ENCODE results near the gene NCBP3.

NCBP3 gene

DNA sequence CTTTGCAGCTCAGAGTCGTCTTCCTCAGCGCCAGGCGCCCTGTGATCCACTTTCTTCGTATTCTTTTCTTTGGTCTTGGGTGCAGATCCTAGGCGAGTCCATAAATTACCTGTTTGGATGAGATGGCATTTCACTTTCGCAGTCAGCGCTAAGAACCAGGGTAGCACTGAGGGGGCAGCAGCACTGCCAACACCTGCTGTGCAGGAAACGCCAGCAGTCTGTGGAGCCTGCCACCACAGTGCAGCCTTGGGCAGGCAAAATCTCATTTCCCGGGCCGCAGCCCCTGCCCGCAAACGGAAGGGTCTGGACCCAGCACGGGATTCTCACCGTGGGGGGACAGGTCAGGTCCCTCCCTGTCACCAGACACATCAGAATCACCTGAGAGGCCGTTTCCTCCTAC is 32.9 kb downstream of the NCBP3 start:
- no peak overlapping the region for H3K27ac ChIP-seq (ENCODE audit: low read length, poor library complexity, severe bottlenecking)
- H3K4me1 ChIP-seq (ENCODE audit: control insufficient read depth, insufficient read depth, low read depth, low read length), result peaks cover 8% of the 10 kb centered on the region
- H3K9me3 ChIP-seq (ENCODE audit: control insufficient read depth, low read length), result no peaks in the 10 kb centered on the region
- H2BK120ac ChIP-seq (ENCODE audit: low read depth, low read length), result no peak overlapping the region
- H2BK15ac ChIP-seq (ENCODE audit: low read depth, poor library complexity, severe bottlenecking), result no peak overlapping the region
- H3K14ac ChIP-seq (ENCODE audit: low read length in 2 of 2), result no peak overlapping the region
- H3K9ac ChIP-seq (ENCODE audit: low read length), result no peak overlapping the region
- no peaks in the 10 kb centered on the region for H3K27me3 ChIP-seq (ENCODE audit: control insufficient read depth in 1 of 2, insufficient read depth in 1 of 2, low read length in 2 of 2)
- H2AFZ ChIP-seq (ENCODE audit: low read depth, low read length), result no peak overlapping the region
- H3K23ac ChIP-seq (ENCODE audit: low read length in 2 of 2), result no peak overlapping the region
- H3K18ac ChIP-seq (ENCODE audit: low read depth in 1 of 2, low read length in 2 of 2), result no peak overlapping the region
- no peak overlapping the region for H3K4ac ChIP-seq (ENCODE audit: low read depth in 1 of 2, low read length in 2 of 2)
- H3K4me2 ChIP-seq (ENCODE audit: low read length, poor library complexity, severe bottlenecking), result no peak overlapping the region
- no peak overlapping the region for H2BK5ac ChIP-seq (ENCODE audit: low read depth, low read length, poor library complexity, severe bottlenecking)
- no peak overlapping the region for H4K91ac ChIP-seq (ENCODE audit: low read length)
- no peak overlapping the region for H4K8ac ChIP-seq (ENCODE audit: low read length)
- H2AK5ac ChIP-seq (ENCODE audit: low read length, severe bottlenecking), result no peak overlapping the region
- H3K79me1 ChIP-seq (replicated peaks; ENCODE audit: low read length, poor library complexity, severe bottlenecking), result peaks cover 14% of the 10 kb centered on the region
- WGBS, result 97% methylated on average over 14 of the region's 15 CpGs
- DNase-seq, result no peak
- H3K36me3 ChIP-seq (ENCODE audit: control insufficient read depth in 1 of 2, insufficient read depth in 2 of 2, low read depth in 1 of 2, low read length in 2 of 2), result peaks cover 42 to 87% of the 10 kb centered on the region in 2 experiments
- no peak overlapping the region for H3K4me3 ChIP-seq (ENCODE audit: insufficient read depth in 1 of 2, low read depth in 1 of 2, low read length in 2 of 2)
- H2BK12ac ChIP-seq (ENCODE audit: low read length in 2 of 2), result no peak overlapping the region

- no peak overlapping the region for H2BK120ac ChIP-seq (ENCODE audit: low read depth, low read length)
- H3K27ac ChIP-seq (ENCODE audit: low read length, poor library complexity, severe bottlenecking), result no peak overlapping the region
- no peak overlapping the region for H3K9ac ChIP-seq (ENCODE audit: low read length)
- no peak overlapping the region for H3K23ac ChIP-seq (ENCODE audit: low read length in 2 of 2)
- 95% methylated on average over 12 of the region's 12 CpGs for WGBS
- H3K14ac ChIP-seq (ENCODE audit: low read length in 2 of 2), result no peak overlapping the region
- no peak overlapping the region for H3K4ac ChIP-seq (ENCODE audit: low read depth in 1 of 2, low read length in 2 of 2)
- no peak for DNase-seq
- no peak overlapping the region for H3K4me2 ChIP-seq (ENCODE audit: low read length, poor library complexity, severe bottlenecking)
- no peak overlapping the region for H4K91ac ChIP-seq (ENCODE audit: low read length)
- H3K79me1 ChIP-seq (replicated peaks; ENCODE audit: low read length, poor library complexity, severe bottlenecking), result peaks cover 17% of the 10 kb centered on the region
- H2AFZ ChIP-seq (ENCODE audit: low read depth, low read length), result no peak overlapping the region
- H3K4me3 ChIP-seq (ENCODE audit: insufficient read depth in 1 of 2, low read depth in 1 of 2, low read length in 2 of 2), result no peak overlapping the region
- no peaks in the 10 kb centered on the region for H3K9me3 ChIP-seq (ENCODE audit: control insufficient read depth, low read length)
- H3K27me3 ChIP-seq (ENCODE audit: control insufficient read depth in 1 of 2, insufficient read depth in 1 of 2, low read length in 2 of 2), result no peaks in the 10 kb centered on the region
- no peak overlapping the region for H4K8ac ChIP-seq (ENCODE audit: low read length)
- no peak overlapping the region for H3K18ac ChIP-seq (ENCODE audit: low read depth in 1 of 2, low read length in 2 of 2)
- H2BK12ac ChIP-seq (ENCODE audit: low read length in 2 of 2), result no peak overlapping the region
- H2BK15ac ChIP-seq (ENCODE audit: low read depth, poor library complexity, severe bottlenecking), result no peak overlapping the region
- H3K36me3 ChIP-seq (ENCODE audit: control insufficient read depth in 1 of 2, insufficient read depth in 2 of 2, low read depth in 1 of 2, low read length in 2 of 2), result peaks cover 41 to 86% of the 10 kb centered on the region in 2 experiments
- peaks cover 8% of the 10 kb centered on the region for H3K4me1 ChIP-seq (ENCODE audit: control insufficient read depth, insufficient read depth, low read depth, low read length)
- H2BK5ac ChIP-seq (ENCODE audit: low read depth, low read length, poor library complexity, severe bottlenecking), result no peak overlapping the region
- no peak overlapping the region for H2AK5ac ChIP-seq (ENCODE audit: low read length, severe bottlenecking)
These were observed 33.3 kb downstream of the NCBP3 start for GRCh38 chr17:3812771-3813170.

GRCh38 chr17:3812284-3812683 is 33.8 kb downstream of the NCBP3 start:
- WGBS, result 97% methylated on average over 10 of the region's 10 CpGs
- no peak overlapping the region for H3K18ac ChIP-seq (ENCODE audit: low read depth in 1 of 2, low read length in 2 of 2)

DNA sequence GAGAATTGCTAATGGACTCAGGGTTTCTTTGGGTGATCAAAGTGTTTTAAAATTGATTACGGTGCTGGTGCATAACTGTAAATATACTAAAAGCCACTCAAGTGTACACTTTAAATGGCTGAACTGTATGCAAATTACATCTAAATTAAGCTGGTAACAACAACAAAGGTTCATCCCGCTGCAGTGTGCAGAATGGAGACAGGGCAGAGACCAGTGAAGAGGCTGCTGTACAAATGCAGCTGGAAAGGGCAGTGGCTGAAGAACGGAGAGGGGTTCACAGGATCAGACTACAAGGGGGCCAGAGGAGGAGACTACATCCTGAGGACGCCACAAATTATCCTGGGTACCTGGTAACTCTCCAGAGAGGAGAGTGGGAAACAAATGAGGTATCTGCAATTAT is 36.0 kb downstream of the NCBP3 start:
- Histone ChIP-seq H3K36me3 (ENCODE audit: control insufficient read depth in 1 of 2, insufficient read depth in 2 of 2, low read depth in 1 of 2, low read length in 2 of 2) (peaks cover 47 to 73% of the 10 kb centered on the region in 2 experiments), H3K4ac (ENCODE audit: low read depth in 1 of 2, low read length in 2 of 2) (no peak overlapping the region), H2BK15ac (ENCODE audit: low read depth, poor library complexity, severe bottlenecking) (no peak overlapping the region), H3K4me1 (ENCODE audit: control insufficient read depth, insufficient read depth, low read depth, low read length) (peaks cover 9% of the 10 kb centered on the region), H3K9ac (ENCODE audit: low read length) (no peak overlapping the region), H3K79me1 (replicated peaks; ENCODE audit: low read length, poor library complexity, severe bottlenecking) (peaks cover 15% of the 10 kb centered on the region), H2BK12ac (ENCODE audit: low read length in 2 of 2) (no peak overlapping the region), H2AK5ac (ENCODE audit: low read length, severe bottlenecking) (no peak overlapping the region), H3K27me3 (ENCODE audit: control insufficient read depth in 1 of 2, insufficient read depth in 1 of 2, low read length in 2 of 2) (no peaks in the 10 kb centered on the region), H3K23ac (ENCODE audit: low read length in 2 of 2) (no peak overlapping the region), H3K9me3 (ENCODE audit: control insufficient read depth, low read length) (no peaks in the 10 kb centered on the region), H2AFZ (ENCODE audit: low read depth, low read length) (no peak overlapping the region), H3K14ac (ENCODE audit: low read length in 2 of 2) (no peak overlapping the region), H3K18ac (ENCODE audit: low read depth in 1 of 2, low read length in 2 of 2) (no peak overlapping the region), H3K27ac (ENCODE audit: low read length, poor library complexity, severe bottlenecking) (no peak overlapping the region), H4K8ac (ENCODE audit: low read length) (no peak overlapping the region), H2BK5ac (ENCODE audit: low read depth, low read length, poor library complexity, severe bottlenecking) (no peak overlapping the region), H4K91ac (ENCODE audit: low read length) (no peak overlapping the region), H2BK120ac (ENCODE audit: low read depth, low read length) (no peak overlapping the region), H3K4me3 (ENCODE audit: insufficient read depth in 1 of 2, low read depth in 1 of 2, low read length in 2 of 2) (no peak overlapping the region), H3K4me2 (ENCODE audit: low read length, poor library complexity, severe bottlenecking) (no peak overlapping the region)
- 98% methylated on average over 2 of the region's 4 CpGs for WGBS
- no peak for DNase-seq

More at GRCh38 chr17:3812284-3812683, 33.8 kb downstream of the NCBP3 start:
- no peak overlapping the region for H3K4ac ChIP-seq (ENCODE audit: low read depth in 1 of 2, low read length in 2 of 2)
- H4K91ac ChIP-seq (ENCODE audit: low read length), result no peak overlapping the region
- H3K9me3 ChIP-seq (ENCODE audit: control insufficient read depth, low read length), result no peaks in the 10 kb centered on the region
- H2AFZ ChIP-seq (ENCODE audit: low read depth, low read length), result no peak overlapping the region
- H3K4me2 ChIP-seq (ENCODE audit: low read length, poor library complexity, severe bottlenecking), result no peak overlapping the region
- H3K4me1 ChIP-seq (ENCODE audit: control insufficient read depth, insufficient read depth, low read depth, low read length), result peaks cover 8% of the 10 kb centered on the region
- peaks cover 44 to 88% of the 10 kb centered on the region in 2 experiments for H3K36me3 ChIP-seq (ENCODE audit: control insufficient read depth in 1 of 2, insufficient read depth in 2 of 2, low read depth in 1 of 2, low read length in 2 of 2)
- H3K27me3 ChIP-seq (ENCODE audit: control insufficient read depth in 1 of 2, insufficient read depth in 1 of 2, low read length in 2 of 2), result no peaks in the 10 kb centered on the region
- H3K23ac ChIP-seq (ENCODE audit: low read length in 2 of 2), result no peak overlapping the region
- H2AK5ac ChIP-seq (ENCODE audit: low read length, severe bottlenecking), result no peak overlapping the region
- no peak overlapping the region for H3K4me3 ChIP-seq (ENCODE audit: insufficient read depth in 1 of 2, low read depth in 1 of 2, low read length in 2 of 2)
- peaks cover 20% of the 10 kb centered on the region for H3K79me1 ChIP-seq (replicated peaks; ENCODE audit: low read length, poor library complexity, severe bottlenecking)
- H3K27ac ChIP-seq (ENCODE audit: low read length, poor library complexity, severe bottlenecking), result no peak overlapping the region
- no peak overlapping the region for H2BK5ac ChIP-seq (ENCODE audit: low read depth, low read length, poor library complexity, severe bottlenecking)
- H2BK15ac ChIP-seq (ENCODE audit: low read depth, poor library complexity, severe bottlenecking), result no peak overlapping the region
- no peak overlapping the region for H2BK120ac ChIP-seq (ENCODE audit: low read depth, low read length)
- DNase-seq, result no peak
- no peak overlapping the region for H2BK12ac ChIP-seq (ENCODE audit: low read length in 2 of 2)
- H3K14ac ChIP-seq (ENCODE audit: low read length in 2 of 2), result no peak overlapping the region
- no peak overlapping the region for H3K9ac ChIP-seq (ENCODE audit: low read length)
- no peak overlapping the region for H4K8ac ChIP-seq (ENCODE audit: low read length)
